Measurements from ENCODE around the gene ARHGDIB. TPM values are rescaled to one million over a fixed set of nuclear protein-coding genes. Genes with fewer than 3 reads are reported as not detected.
A peak's percentile ranks its signal among the peaks of the same experiment; 100 is the strongest.

The ARHGDIB gene
- total and polyA plus RNA-seq, 2 of the 4 experiments (the other 2 are of a cell fraction), result 24.9 to 30.7 TPM

DNA sequence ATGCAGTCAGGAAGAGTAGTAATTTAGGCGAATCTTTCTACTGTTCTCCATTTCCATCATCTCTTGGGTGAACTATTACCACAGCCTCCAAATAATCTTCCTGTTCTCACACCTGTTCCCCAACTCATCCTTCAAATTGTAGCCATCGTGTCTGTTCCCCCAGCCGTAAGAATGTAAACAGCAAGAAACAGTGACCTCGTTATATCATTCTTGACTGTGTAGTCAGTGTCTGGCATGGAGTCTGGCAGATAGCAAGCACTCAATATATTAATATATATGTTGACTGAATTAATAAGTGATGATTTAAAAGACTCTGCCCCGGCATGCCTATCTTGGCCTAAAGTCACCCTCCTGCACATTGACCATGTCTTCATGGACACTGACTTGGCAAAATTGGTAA is 31.7 kb upstream of the ARHGDIB start:
- H2BK20ac ChIP-seq (ENCODE audit: low read depth, low read length), result no peak overlapping the region
- in situ Hi-C loops (cut with MboI; ENCODE audit: low sequenced_read_pairs), result loop anchor here (25.0 kb wide), 1 partner anchor 756 kb away; no protein-coding TSS in a partner anchor
- TF ChIP-seq MAFK (IDR thresholded peaks at IDR 0.05; ENCODE audit: low read depth, low read length) (no peak), NFE2L2 (IDR thresholded peaks at IDR 0.05; ENCODE audit: low read depth, low read length) (no peak), FOS (IDR thresholded peaks at IDR 0.05; ENCODE audit: low read depth, low read length) (no peak), BHLHE40 (IDR thresholded peaks at IDR 0.05; ENCODE audit: low read depth, low read length) (no peak), RCOR1 (IDR thresholded peaks at IDR 0.05; ENCODE audit: insufficient replicate concordance, low read length) (no peak), MAZ (IDR thresholded peaks at IDR 0.05; ENCODE audit: borderline replicate concordance, low read depth, low read length) (no peak), MXI1 (IDR thresholded peaks at IDR 0.05; ENCODE audit: borderline replicate concordance, low read depth, low read length) (no peak), CEBPB (IDR thresholded peaks at IDR 0.05; ENCODE audit: low read depth, low read length) (no peak)
- TF ChIP-seq, protein P1, sequence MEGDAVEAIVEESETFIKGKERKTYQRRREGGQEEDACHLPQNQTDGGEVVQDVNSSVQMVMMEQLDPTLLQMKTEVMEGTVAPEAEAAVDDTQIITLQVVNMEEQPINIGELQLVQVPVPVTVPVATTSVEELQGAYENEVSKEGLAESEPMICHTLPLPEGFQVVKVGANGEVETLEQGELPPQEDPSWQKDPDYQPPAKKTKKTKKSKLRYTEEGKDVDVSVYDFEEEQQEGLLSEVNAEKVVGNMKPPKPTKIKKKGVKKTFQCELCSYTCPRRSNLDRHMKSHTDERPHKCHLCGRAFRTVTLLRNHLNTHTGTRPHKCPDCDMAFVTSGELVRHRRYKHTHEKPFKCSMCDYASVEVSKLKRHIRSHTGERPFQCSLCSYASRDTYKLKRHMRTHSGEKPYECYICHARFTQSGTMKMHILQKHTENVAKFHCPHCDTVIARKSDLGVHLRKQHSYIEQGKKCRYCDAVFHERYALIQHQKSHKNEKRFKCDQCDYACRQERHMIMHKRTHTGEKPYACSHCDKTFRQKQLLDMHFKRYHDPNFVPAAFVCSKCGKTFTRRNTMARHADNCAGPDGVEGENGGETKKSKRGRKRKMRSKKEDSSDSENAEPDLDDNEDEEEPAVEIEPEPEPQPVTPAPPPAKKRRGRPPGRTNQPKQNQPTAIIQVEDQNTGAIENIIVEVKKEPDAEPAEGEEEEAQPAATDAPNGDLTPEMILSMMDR (conservative IDR thresholded peaks at IDR 0.05; ENCODE audit: low read depth, low read length), result no peak
- H3K4ac ChIP-seq (ENCODE audit: low read depth, low read length), result no peak overlapping the region; the same call in 1 of the 2 replicates
- no peak overlapping the region for H2AK9ac ChIP-seq (replicated peaks; ENCODE audit: low read depth, low read length, poor library complexity)
- H3K14ac ChIP-seq (replicated peaks; ENCODE audit: low read depth, low read length), result peak overlapping the region; percentile 40; the same call in 1 of the 2 replicates
- H3K18ac ChIP-seq (ENCODE audit: low read depth, low read length), result peak overlapping the region; percentile 51; the same call in 1 of the 2 replicates
- no peak overlapping the region for H3K56ac ChIP-seq (ENCODE audit: extremely low read depth, insufficient read depth, low read length)
- DNase-seq, result peak; percentile 28
- H4K20me1 ChIP-seq (ENCODE audit: insufficient read depth, low read length), result no peaks in the 10 kb centered on the region
- WGBS, 2 experiments (ENCODE audit: extremely low coverage in 2 of 2, insufficient read length in 1 of 2), result no CpG with 5 or more reads among the region's 5 CpGs
- no peak overlapping the region for H3K9ac ChIP-seq (ENCODE audit: low read depth, low read length)
- no peak overlapping the region for H3K4me3 ChIP-seq (ENCODE audit: insufficient read depth, low read depth, low read length)
- POLR2A ChIA-PET (ENCODE audit: unreplicated experiment), result no interaction called here
- no peak overlapping the region for H4K5ac ChIP-seq (ENCODE audit: low read depth, low read length)
- no peak overlapping the region for H4K91ac ChIP-seq (ENCODE audit: insufficient read depth, low read depth, low read length)
- H3K36me3 ChIP-seq (ENCODE audit: control insufficient read depth, insufficient read depth, low read length), result no peaks in the 10 kb centered on the region
- no peaks in the 10 kb centered on the region for H3K27me3 ChIP-seq (ENCODE audit: control insufficient read depth, insufficient read depth, low read length)
- no peaks in the 10 kb centered on the region for H3K9me3 ChIP-seq (ENCODE audit: control insufficient read depth, insufficient read depth, low read length)
- peak overlapping the region; percentile 46 for H2BK5ac ChIP-seq (ENCODE audit: low read depth, low read length, poor library complexity, severe bottlenecking)
- no peak for ATAC-seq (ENCODE audit: low read depth)
- CTCF ChIA-PET, result no interaction called here
- H4K8ac ChIP-seq (ENCODE audit: low read depth in 2 of 2, low read length in 2 of 2), result peak overlapping the region in 1 of 2 experiments; percentile 61; a peak in 1 of 4 replicates
- H3K4me2 ChIP-seq (ENCODE audit: low read depth, low read length), result no peak overlapping the region
- no peaks in the 10 kb centered on the region for H3K79me1 ChIP-seq (ENCODE audit: low read depth in 1 of 2, low read length in 2 of 2)
- no TSS peak for BruUV-seq (replicated peaks)
- intact Hi-C loops (cut with micrococcal nuclease), result loop anchor here (10.0 kb wide), 1 partner anchor 532 kb away; no protein-coding TSS in a partner anchor
- H3K27ac ChIP-seq (ENCODE audit: insufficient read depth, low read length), result no peak overlapping the region
- no peak overlapping the region for H2AK5ac ChIP-seq (ENCODE audit: low read depth, low read length)
- H2BK120ac ChIP-seq (ENCODE audit: low read depth, low read length), result peak overlapping the region; percentile 52; the same call in 1 of the 2 replicates
- H2AFZ ChIP-seq (replicated peaks; ENCODE audit: low read length, poor library complexity), result no peak overlapping the region
- dilution Hi-C loops (cut with HindIII; ENCODE audit: low sequenced_read_pairs, unreplicated experiment), result no loop called here
- H3K4me1 ChIP-seq (ENCODE audit: control insufficient read depth, insufficient read depth, low read length), result peaks cover 10% of the 10 kb centered on the region
- H2BK15ac ChIP-seq (ENCODE audit: low read depth, low read length), result no peak overlapping the region; the same call in 2 of the 3 replicates
- peaks cover 10% of the 10 kb centered on the region; the same call in 1 of the 2 replicates for H3K9me1 ChIP-seq (ENCODE audit: insufficient read depth, low read length)
- H3K23ac ChIP-seq (ENCODE audit: low read depth, low read length), result no peak overlapping the region
